Prostate gland (tissue), 2 donors: ENCODE data around the gene DRG2. TPM values are rescaled to one million over a fixed set of nuclear protein-coding genes. Genes with fewer than 3 reads are reported as not detected.

Source experiments
- DNase-seq: peaks from one replicate; pipeline ENCODE4 v3.0.0-alpha.2; 2019; ENCODE audit warnings: low spot score
- H3K27ac ChIP-seq, 2 donors: fragments of 200-600 bp; sonication (generic); 2 replicates each; pipeline ENCODE4 v1.5.1; 2017 to 2019
- H3K27me3 ChIP-seq: fragments of 200-600 bp; sonication (generic); replicated peaks from 2 replicates; pipeline ENCODE4 v1.5.1; 2019; ENCODE audit not compliant: insufficient read depth
- H3K36me3 ChIP-seq, 2 donors: fragments of 200-600 bp; sonication (generic); 1 replicate in 1 of 2; 2 replicates in 1 of 2; pipeline versions ENCODE4 v1.5.1 to v1.8.1; 2017 to 2019
- H3K4me1 ChIP-seq: fragments of 200-600 bp; sonication (generic); replicated peaks from 2 replicates; pipeline ENCODE4 v1.5.1; 2019
- H3K4me3 ChIP-seq, 2 donors: fragments of 200-600 bp; sonication (generic); 2 replicates each; pipeline ENCODE4 v1.5.1; 2017 to 2019
- H3K9me3 ChIP-seq: fragments of 200-600 bp; sonication (generic); 2 replicates; pipeline ENCODE4 v1.5.1; 2017
- POLR2A ChIP-seq: fragments of 450-650 bp; IDR thresholded peaks from one replicate; pipeline ENCODE4 v1.6.1; 2016; ENCODE audit warnings: antibody characterized with exemption, mild to moderate bottlenecking
- POLR2AphosphoS5 ChIP-seq: sonication (generic); formaldehyde crosslinking; IDR thresholded peaks from one replicate; pipeline ENCODE4 v1.6.1; 2017; ENCODE audit warnings: antibody characterized with exemption
- WGBS: methylation state at CpG from one replicate; pipeline ENCODE4 v1.1.5; 2018; 5-methylcytosine and 5-hydroxymethylcytosine counted together
- intact Hi-C: fragments of 100-400 bp; cut with DNase I; formaldehyde crosslinking; loops from one replicate; pipeline ENCODE4 v1.14.2; 2022
- total RNA-seq, 2 donors: library from RNA; depleted of rRNA; stranded (reverse); fragments of >200 nt; gene quantifications; one replicate each; pipeline ENCODE4 v1.1.0, GENCODE V29; 2016
- TF ChIP-seq, protein P1 (sequence below), 4 experiments: fragments of 200-600 bp in 2 of 4; fragments of 450-650 bp in 2 of 4; sonication (generic) in 2 of 4; IDR thresholded peaks; 1 replicate in 3 of 4; 2 replicates in 1 of 4; pipeline ENCODE4 v1.5.1; 2016 to 2019; ENCODE audit warnings: antibody characterized with exemption in 4 of 4, mild to moderate bottlenecking in 2 of 4, moderate library complexity in 2 of 4

The DRG2 gene
- total RNA-seq, 2 donors from 2014 or later, result 44.1 to 56.9 TPM

DNA sequence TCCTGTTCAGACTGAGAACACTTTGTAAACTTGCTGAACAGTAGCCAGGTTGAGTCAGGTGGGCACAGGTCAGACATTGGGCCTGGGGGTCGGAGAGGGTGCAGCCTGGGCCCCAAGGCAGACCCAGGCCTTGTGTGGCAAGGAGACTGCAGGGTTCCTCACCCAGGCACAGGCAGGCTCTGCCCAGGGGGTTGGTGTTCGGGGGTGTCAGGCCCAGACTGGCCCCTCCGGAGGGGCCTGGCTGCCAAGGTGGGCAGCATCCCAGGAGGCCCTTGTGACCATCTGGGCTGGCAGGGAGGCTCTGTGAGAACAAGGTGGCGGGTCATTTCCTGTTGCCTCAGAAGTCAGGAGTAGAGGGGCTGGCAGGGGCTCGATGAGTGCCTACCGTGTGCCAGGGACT lies 20.2 kb downstream of the DRG2 start:
- Histone ChIP-seq H3K4me3 (no peak overlapping the region), H3K4me1 (no peaks in the 10 kb centered on the region), H3K27me3 (no peaks in the 10 kb centered on the region), H3K9me3 (no peaks in the 10 kb centered on the region), H3K36me3 (no peaks in the 10 kb centered on the region), H3K27ac (no peak overlapping the region)
- intact Hi-C loops, result no loop called here
- whole genome bisulfite sequencing, result 67% methylated on average over 6 of the region's 6 CpGs
- no peak for DNase-seq
- TF ChIP-seq POLR2A, result no peak
- TF ChIP-seq, protein P1, sequence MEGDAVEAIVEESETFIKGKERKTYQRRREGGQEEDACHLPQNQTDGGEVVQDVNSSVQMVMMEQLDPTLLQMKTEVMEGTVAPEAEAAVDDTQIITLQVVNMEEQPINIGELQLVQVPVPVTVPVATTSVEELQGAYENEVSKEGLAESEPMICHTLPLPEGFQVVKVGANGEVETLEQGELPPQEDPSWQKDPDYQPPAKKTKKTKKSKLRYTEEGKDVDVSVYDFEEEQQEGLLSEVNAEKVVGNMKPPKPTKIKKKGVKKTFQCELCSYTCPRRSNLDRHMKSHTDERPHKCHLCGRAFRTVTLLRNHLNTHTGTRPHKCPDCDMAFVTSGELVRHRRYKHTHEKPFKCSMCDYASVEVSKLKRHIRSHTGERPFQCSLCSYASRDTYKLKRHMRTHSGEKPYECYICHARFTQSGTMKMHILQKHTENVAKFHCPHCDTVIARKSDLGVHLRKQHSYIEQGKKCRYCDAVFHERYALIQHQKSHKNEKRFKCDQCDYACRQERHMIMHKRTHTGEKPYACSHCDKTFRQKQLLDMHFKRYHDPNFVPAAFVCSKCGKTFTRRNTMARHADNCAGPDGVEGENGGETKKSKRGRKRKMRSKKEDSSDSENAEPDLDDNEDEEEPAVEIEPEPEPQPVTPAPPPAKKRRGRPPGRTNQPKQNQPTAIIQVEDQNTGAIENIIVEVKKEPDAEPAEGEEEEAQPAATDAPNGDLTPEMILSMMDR (IDR thresholded peaks at IDR 0.05), result no peak
- TF ChIP-seq POLR2AphosphoS5, result no peak

DNA sequence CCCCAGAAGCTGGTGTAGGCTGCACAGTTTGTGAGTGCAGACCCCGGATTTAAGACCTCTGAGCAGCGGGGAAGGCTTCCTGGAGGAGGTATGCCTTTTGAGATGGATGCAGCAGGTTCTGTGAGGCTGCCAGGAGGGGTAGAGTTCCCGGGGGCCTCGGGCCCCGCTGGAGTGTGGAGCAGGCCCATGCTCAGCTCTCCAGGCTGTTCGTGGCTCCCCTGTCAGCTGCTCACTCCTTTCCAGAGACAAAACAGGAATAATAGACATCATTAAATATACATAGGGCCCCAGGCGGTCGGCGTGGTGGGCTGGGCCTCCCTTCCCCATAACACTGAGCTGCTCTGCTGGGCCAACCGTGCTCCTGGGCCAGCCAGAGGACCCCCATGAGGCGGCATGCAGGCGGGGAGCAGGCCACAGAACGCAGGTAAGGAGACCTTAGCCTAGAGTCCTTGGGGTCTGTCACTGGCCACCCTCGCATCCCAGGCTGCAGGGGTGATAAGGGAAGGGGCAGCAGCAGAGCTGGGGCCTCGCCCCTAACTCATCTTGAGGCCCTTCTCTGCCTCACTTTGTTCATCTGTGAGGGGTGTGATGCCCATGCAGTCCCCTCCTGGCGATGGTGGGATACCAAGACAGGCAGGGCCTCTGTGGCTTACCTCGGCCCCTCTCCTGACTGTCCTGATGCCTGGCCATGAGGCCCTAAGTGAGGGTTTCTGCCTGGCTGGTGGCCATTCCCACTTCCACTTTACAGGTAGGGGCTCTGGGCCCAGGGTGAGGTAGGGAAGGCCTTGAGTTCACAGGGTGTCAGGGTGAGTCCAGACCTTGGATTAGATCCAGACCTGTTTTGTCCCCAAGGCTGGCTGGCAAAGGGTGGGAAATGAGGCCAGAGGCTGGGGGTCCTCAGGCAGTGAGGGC lies 20.9 kb downstream of the DRG2 start, which contains the start of gene MYO15A:
MYO15A (plus strand) TSS at position 356 of the 912 bp plus-strand sequence. CDS start 10,045 bp downstream, outside the sequence.
- Histone ChIP-seq H3K4me1 (no peaks in the 10 kb centered on the region), H3K36me3 (no peaks in the 10 kb centered on the region), H3K27ac (no peak within 1 kb of the TSS), H3K9me3 (no peaks in the 10 kb centered on the region), H3K4me3 (no peak within 1 kb of the TSS), H3K27me3 (no peaks in the 10 kb centered on the region)
- intact Hi-C loops, result no loop called here
- no peak for DNase-seq
- 57% methylated on average over 16 of the region's 17 CpGs for WGBS
- TF ChIP-seq, protein P1 (IDR thresholded peaks at IDR 0.05), result no peak
- TF ChIP-seq POLR2A (no peak), POLR2AphosphoS5 (no peak)

DNA sequence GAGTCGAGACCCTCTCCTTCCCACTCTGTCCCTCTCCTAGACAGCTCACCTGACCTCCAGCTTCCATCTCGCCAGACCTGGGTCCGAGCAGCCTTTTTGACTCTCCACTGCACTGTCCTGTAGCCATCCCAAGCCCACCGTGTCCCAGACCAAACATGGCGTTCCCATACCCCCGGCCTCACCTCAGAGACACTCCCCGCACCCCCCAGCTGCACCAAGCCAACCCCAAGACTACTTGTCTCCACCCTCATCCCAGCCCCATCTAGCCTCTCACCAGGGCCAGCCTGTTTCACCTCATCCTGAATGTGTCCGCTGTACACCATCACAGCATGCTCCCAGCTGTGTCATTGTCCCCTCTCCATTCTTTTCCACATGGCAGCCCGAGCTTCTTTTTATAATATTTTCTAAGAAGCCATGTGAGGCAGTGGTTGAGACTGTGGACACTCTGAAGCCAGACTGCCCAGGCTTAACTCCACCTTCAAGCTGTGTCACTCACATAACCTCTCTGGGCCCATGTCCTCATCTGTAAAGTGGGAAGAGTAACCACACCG lies 22.3 kb downstream of the DRG2 start:
- WGBS, result 76% methylated on average over 10 of the region's 10 CpGs
- Histone ChIP-seq H3K27ac (no peak overlapping the region), H3K27me3 (no peaks in the 10 kb centered on the region), H3K9me3 (no peaks in the 10 kb centered on the region), H3K4me3 (no peak overlapping the region), H3K36me3 (no peaks in the 10 kb centered on the region), H3K4me1 (no peaks in the 10 kb centered on the region)
- no peak for TF ChIP-seq POLR2AphosphoS5
- TF ChIP-seq, protein P1 (IDR thresholded peaks at IDR 0.05), result no peak
- no peak for TF ChIP-seq POLR2A
- DNase-seq, result no peak
- intact Hi-C loops, result no loop called here

DNA sequence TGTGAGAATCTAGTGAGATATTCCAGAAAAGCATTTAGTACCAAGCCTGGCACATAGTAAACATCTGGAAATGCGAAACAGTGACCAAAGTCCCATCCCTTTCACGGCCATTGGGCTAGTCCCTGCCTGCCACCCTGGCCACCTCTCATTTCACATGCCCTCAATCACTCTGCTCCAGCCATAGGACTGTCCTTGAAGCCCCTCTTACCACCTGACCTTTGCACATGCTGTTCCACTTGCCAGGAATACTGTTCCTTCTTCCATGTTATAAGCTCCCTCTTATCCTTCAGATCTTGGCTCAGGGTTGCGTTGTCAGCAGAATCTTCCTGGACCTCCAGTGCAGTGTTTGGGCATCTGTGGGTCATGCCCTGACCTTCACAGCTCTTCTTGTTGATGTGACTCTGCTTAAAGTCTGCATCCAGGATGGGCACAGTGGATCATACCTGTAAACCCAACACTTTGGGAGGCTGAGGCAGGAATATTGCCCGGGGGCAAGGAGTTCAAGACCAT lies 22.9 kb downstream of the DRG2 start:
- Histone ChIP-seq H3K36me3 (no peaks in the 10 kb centered on the region), H3K27ac (no peak overlapping the region), H3K27me3 (no peaks in the 10 kb centered on the region), H3K4me3 (no peak overlapping the region), H3K4me1 (no peaks in the 10 kb centered on the region), H3K9me3 (no peaks in the 10 kb centered on the region)
- no peak for DNase-seq
- intact Hi-C loops, result no loop called here
- no peak for TF ChIP-seq POLR2AphosphoS5
- no peak for TF ChIP-seq POLR2A
- TF ChIP-seq, protein P1 (IDR thresholded peaks at IDR 0.05), result no peak
- WGBS, result 87% methylated on average over 3 of the region's 4 CpGs
